Activated CD8-positive, alpha-beta memory T cell treated with anti-CD3 and anti-CD28 coated beads for 48 hours (primary cell): ENCODE data around the gene ODF4.
"Not testable (repeated sequence)": the region's sequence is repeated elsewhere in the genome, so short reads cannot be mapped to it uniquely, and the experiment has no call there.

ENCODE experiments used
- DNase-seq, 3 experiments: peaks; one replicate each; pipeline ENCODE4 v3.0.0-alpha.2; 2020; ENCODE audit warnings: low read depth in 2 of 3, low spot score in 2 of 3

ODF4 gene

DNA sequence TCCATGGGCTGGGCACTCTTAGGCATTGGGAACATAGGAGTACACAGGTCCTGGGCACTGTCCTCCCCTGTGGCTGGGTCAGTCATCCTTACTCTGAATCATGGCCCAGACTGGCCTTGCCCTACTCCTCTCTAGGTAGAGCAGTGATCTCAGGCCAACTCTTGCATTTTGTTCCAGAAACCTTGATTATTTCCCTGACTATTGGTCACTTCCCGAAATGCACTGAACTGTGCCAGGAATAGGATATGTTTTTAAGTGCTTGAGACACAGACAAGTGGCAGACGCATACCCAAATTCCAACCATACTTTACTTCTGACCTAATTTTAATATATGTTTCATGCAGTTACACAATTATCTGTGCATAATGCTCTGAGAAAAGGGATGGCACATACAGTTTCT, 26.6 kb downstream of the ODF4 start:
- DNase-seq: no peak

DNA sequence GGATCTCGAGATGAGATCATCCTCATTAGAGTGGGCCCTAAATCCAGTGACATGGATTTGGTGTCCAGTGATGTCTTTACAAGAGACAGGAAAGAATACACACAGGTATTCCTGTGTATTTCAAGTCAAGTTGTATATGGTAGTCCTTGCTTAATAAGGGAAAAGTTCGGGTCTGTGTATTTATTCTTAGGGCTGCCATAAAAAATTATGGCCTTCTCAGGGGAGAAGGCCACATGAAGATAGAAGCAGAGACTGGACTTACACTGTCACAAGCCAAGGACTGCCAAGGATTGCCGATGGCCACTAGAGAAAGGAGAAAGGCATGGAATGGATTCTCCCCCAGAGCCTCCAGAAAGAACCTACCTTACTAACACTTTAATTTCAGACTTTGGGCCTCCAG, 28.6 kb downstream of the ODF4 start:
- DNase-seq: no peak

- DNase-seq: no peak
Measured at GRCh38 chr17:8369944-8370343, 30.3 kb downstream of the ODF4 start.

- DNase-seq: no peak
Measured at GRCh38 chr17:8371786-8372185, 32.1 kb downstream of the ODF4 start.

DNA sequence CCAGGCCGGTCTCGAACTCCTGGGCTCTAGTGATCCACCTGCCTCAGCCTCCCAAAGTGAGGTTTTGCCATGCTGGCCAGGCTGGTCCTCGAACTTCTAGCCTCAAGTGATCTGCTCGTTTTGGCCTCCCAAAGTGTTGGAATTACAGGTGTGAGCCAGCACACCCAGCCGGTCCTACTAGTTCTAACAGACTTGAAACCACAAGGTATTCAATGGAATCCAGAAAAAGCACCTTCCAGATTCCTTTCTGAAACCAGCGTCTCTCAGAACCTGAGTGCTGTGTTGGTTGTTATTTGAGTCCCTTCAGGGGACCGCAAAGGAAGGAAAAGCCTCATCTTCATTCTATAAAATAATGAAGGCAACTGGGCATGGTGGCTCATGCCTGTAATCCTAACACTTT, 32.8 kb downstream of the ODF4 start:
- no peak for DNase-seq

DNA sequence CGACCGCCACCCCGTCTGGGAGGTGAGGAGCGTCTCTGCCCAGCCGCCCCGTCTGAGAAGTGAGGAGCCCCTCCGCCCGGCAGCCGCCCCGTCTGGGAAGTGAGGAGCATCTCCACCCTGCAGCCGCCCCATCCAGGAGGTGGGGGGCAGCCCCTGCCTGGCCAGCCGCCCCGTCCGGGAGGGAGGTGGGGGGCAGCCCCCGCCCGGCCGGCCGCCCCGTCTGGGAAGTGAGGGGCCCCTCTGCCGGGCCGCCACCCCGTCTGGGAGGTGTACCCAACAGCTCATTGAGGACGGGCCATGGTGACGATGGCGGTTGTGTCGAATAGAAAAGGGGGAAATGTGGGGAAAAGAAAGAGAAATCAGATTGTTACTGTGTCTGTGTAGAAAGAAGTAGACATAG, 34.2 kb downstream of the ODF4 start:
- DNase-seq: not testable (repeated sequence)

GRCh38 chr17:8375738-8376259, 36.2 kb downstream of the ODF4 start:
- no peak for DNase-seq

GRCh38 chr17:8376271-8377067, 36.8 kb downstream of the ODF4 start, which contains the start of gene KRABD2:
KRABD2 (minus strand) TSS chr17:8376704.
- peak; percentile 83 to 90 (median 84) for DNase-seq

- no peak for DNase-seq
Measured at GRCh38 chr17:8377422-8377821, 37.8 kb downstream of the ODF4 start.

- DNase-seq: not testable (repeated sequence)
Measured at GRCh38 chr17:8378117-8378516, 38.5 kb downstream of the ODF4 start.

DNA sequence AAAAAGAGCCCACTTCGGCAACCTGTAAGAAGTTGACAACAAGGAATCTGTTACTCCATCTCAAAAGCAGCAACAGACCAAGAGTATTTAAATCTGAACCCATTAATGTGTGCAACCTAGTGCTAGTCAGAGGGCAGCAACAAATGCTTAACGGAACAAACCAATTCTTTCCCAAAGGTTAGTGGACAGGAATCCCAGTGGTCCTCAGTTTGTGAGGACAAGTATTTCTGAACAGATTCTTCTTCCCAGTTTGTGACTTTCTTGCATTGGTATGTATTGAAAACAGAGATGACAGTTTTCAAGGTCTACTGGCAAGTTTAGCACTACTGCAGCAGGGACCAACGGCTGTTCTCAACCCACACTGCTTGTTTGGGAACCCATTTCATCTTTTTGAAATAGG, 40.4 kb downstream of the ODF4 start:
- no peak for DNase-seq

DNA sequence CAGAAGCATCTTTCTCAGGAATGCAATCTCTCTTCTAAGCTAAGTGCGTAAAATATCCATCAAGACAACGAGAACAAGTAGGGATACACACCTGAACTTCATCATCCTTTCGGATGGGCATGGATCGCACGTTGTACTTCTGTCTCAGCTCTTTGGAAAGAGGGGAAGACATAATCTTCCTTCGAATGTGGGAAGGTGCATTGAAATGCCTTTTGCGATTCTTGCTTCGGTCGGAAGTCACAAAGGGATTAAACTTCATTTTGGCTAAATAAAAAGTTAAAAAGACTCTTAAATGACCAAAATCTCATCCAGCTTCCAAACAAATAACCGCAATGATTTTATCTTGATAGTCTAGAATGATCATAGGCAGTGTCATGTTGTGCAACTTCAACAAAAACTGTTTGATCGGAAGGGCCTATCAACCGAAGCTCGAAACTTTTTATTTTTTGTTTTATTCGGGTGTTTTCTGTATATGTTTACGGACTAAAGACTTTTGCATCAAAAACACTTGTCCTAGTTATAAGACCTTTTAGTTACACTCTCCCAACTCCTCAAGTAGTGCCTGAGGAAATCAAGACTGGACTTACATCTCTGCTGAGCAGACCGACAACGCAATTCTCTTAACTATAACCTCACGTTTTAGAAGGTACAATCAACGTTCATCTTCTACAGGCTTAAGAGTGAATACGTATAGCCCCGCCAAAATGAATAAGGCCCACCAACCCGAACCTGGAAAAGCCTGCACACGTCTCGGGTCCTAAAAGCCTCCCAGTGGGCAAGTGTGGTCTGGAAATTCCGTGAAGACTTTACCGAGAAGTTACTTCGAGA, 42.6 kb downstream of the ODF4 start:
- DNase-seq: no peak

DNA sequence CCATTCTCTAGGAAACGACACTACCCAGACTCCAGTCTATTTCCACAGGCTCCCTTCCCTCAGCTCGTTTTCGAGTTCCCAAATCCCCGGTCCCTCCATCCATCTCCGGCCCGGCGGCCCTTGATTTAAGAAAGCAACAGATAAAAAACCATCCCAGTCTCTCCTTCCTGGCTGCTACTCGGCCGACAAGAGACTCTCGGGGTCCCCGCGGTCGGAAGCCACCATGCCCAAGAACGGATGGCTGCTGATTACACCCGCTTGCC, 43.2 kb downstream of the ODF4 start:
- DNase-seq: no peak

- DNase-seq: peak; percentile 80 to 91 (median 83)
Measured at GRCh38 chr17:8383143-8383822, 43.6 kb downstream of the ODF4 start, which contains the start of gene RPL26. RPL26 (minus strand) TSS chr17:8383193; CDS start chr17:8382310, 883 bp downstream.

- DNase-seq: no peak
Measured at GRCh38 chr17:8384801-8385378, 45.2 kb downstream of the ODF4 start.

DNA sequence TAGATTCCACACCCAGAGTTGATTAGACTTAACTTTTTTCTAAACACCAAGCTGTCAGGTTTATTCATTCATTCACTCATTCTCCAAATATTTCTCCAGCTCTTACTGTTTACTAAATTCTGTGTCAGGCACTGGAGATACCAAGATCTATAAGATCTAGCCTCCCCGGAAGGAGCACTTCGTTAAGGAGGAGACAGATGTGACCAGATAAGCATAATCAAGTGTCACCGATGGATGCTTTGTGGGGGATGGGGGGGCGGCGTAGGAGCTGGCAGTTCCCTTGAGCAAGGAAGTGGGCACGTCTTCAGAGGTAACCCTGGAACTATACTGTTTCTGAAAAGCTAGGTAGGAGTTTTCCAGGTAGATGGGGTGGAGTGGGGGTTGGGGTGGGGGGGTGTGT, 47.2 kb downstream of the ODF4 start:
- no peak for DNase-seq

DNA sequence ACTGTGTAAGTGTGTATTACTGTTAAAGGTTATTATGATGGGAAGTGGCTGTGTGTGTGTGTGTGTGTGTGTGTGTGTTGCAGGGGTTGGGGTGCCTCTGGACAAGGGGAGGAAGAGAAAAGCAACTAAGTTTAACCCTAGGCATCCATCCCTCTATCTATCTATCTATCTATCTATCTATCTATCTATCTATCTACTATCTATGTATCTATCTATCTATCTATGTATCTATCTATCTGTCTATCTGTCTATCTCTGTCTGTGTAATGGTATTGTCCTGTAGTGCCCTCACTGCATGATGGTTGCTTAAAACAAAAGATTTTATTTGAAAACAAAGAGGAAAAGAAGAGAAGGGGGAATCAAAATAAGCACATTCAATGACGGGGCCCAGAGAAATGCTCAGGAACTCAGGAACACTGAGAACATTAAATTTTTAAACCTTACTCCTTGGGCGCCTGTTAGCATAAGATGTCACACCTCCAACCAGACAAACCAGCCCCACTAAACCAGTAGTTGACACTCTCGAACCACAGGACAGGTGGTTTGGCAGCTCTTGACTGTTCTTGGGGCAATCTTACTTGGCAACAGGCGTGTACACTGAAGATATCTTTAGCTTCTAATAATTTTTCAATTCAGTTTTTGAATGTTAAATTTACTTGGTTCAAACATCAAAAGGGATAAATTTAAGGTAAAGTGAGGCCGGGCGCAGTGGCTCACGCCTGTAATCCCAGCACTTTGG, 48.4 kb downstream of the ODF4 start:
- DNase-seq: no peak

- no peak for DNase-seq
Measured at GRCh38 chr17:8391711-8392110, 52.1 kb downstream of the ODF4 start.

GRCh38 chr17:8392274-8392673, 52.6 kb downstream of the ODF4 start:
- no peak for DNase-seq

GRCh38 chr17:8392674-8393469, 53.2 kb downstream of the ODF4 start:
- no peak for DNase-seq
